GM12878 (cell line): ENCODE results near the gene YIPF5. TPM values are rescaled to one million over a fixed set of nuclear protein-coding genes. Genes with fewer than 3 reads are reported as not detected.

Experiments
- ATF7 ChIP-seq: fragments of 450-650 bp; IDR thresholded peaks from 2 replicates; pipeline ENCODE4 v1.6.1; 2016; ENCODE audit warnings: low read depth, mild to moderate bottlenecking
- CEBPB ChIP-seq, 2 experiments: fragments of 150-350 bp in 1 of 2; IDR thresholded peaks; 2 replicates each; pipeline ENCODE4 v1.6.1; 2012 to 2014; ENCODE audit warnings: low read depth in 2 of 2, low read length in 2 of 2, borderline replicate concordance in 1 of 2, inconsistent platforms in 1 of 2
- IRF4 ChIP-seq: IDR thresholded peaks from 2 replicates; pipeline ENCODE4 v1.6.1; 2011; ENCODE audit warnings: low read depth, low read length
- NBN ChIP-seq: fragments of 450-650 bp; IDR thresholded peaks from 2 replicates; pipeline ENCODE4 v1.6.1; 2016
- POLR2AphosphoS5 ChIP-seq: IDR thresholded peaks from 2 replicates; pipeline ENCODE4 v1.6.1; 2011; ENCODE audit warnings: mild to moderate bottlenecking, low read length, inconsistent platforms
- RAD21 ChIP-seq: IDR thresholded peaks from 2 replicates; pipeline ENCODE4 v1.6.1; 2011; ENCODE audit warnings: mild to moderate bottlenecking, low read depth, low read length, moderate library complexity; ENCODE audit not compliant: insufficient read depth
- RB1 ChIP-seq: fragments of 450-650 bp; formaldehyde crosslinking; IDR thresholded peaks from 2 replicates; pipeline ENCODE4 v1.6.1; 2017; ENCODE audit warnings: mild to moderate bottlenecking, borderline replicate concordance
- polyA plus RNA-seq, 11 experiments: library from polyadenylated mRNA; depleted of rRNA in 4 of 11; unstranded in 6 of 11; stranded (reverse) in 5 of 11; fragments of >200 nt; fragmentation: Nextera tagmentation in 4 of 11; fragmentation: Illumina TruSeq in 1 of 11; extraction: Ambion mirVana in 4 of 11; extraction: Trizol in 1 of 11; gene quantifications; 1 replicate in 1 of 11; 2 replicates in 10 of 11; pipeline versions ENCODE4 v1.2.1 to v1.2.3, GENCODE V29; 2011 to 2016; ENCODE audit warnings: inconsistent platforms in 2 of 11, missing spikeins in 2 of 11, low read depth in 1 of 11
- total RNA-seq, 4 experiments: library from RNA; depleted of rRNA in 3 of 4; stranded (reverse); fragments of >200 nt in 3 of 4; fragmentation: Illumina TruSeq in 1 of 4; extraction: Trizol in 1 of 4; gene quantifications; 2 replicates each; pipeline versions ENCODE4 v1.2.1 to v1.2.3, GENCODE V29; 2013 to 2021
- TF ChIP-seq, protein P1 (sequence below): fragments of 450-650 bp; IDR thresholded peaks from 2 replicates; pipeline ENCODE4 v1.6.1; 2017; ENCODE audit warnings: mild to moderate bottlenecking, moderate library complexity
- TF ChIP-seq, protein P2 (sequence below), 3 experiments: IDR thresholded peaks in 2 of 3; conservative IDR thresholded peaks in 1 of 3; 2 replicates each; pipeline ENCODE4 v1.5.1; 2011; ENCODE audit warnings: low read depth in 3 of 3, low read length in 3 of 3, mild to moderate bottlenecking in 3 of 3, control low read depth in 2 of 3, moderate library complexity in 2 of 3, inconsistent platforms in 1 of 3, mixed read lengths in 1 of 3; ENCODE audit not compliant: control insufficient read depth in 2 of 3, insufficient read depth in 1 of 3; ENCODE audit errors: extremely low read depth in 1 of 3
- TF ChIP-seq, protein P3 (sequence below): fragments of 450-650 bp; IDR thresholded peaks from 2 replicates; pipeline ENCODE4 v1.6.1; 2016; ENCODE audit warnings: mild to moderate bottlenecking

YIPF5 gene
- total and polyA plus RNA-seq, 10 of the 15 experiments (the other 5 are each of a cell fraction or from before 2014, with no cell fraction given): 19.5 to 50.4 (median 34.3) TPM

DNA sequence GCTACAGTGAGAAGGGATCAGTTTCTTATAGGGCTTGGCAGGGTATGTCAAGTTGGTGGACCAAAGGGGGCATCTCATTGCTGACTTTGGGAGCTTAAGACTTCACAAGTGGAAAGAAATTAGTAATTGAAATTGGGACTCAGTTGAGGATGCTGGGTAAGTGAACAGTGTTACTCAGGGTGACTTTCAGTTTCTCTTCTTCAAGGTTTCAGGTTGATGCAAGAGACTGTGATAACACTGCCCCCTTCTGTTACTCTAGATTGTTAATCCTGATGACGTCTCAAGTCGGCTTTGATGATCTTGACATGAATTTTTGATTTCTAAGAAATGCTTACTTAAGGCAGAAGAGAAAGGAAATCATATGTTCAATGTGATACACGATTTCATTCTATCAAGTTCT, 21.5 kb upstream of the YIPF5 start (continued):
- TF ChIP-seq, protein P1, sequence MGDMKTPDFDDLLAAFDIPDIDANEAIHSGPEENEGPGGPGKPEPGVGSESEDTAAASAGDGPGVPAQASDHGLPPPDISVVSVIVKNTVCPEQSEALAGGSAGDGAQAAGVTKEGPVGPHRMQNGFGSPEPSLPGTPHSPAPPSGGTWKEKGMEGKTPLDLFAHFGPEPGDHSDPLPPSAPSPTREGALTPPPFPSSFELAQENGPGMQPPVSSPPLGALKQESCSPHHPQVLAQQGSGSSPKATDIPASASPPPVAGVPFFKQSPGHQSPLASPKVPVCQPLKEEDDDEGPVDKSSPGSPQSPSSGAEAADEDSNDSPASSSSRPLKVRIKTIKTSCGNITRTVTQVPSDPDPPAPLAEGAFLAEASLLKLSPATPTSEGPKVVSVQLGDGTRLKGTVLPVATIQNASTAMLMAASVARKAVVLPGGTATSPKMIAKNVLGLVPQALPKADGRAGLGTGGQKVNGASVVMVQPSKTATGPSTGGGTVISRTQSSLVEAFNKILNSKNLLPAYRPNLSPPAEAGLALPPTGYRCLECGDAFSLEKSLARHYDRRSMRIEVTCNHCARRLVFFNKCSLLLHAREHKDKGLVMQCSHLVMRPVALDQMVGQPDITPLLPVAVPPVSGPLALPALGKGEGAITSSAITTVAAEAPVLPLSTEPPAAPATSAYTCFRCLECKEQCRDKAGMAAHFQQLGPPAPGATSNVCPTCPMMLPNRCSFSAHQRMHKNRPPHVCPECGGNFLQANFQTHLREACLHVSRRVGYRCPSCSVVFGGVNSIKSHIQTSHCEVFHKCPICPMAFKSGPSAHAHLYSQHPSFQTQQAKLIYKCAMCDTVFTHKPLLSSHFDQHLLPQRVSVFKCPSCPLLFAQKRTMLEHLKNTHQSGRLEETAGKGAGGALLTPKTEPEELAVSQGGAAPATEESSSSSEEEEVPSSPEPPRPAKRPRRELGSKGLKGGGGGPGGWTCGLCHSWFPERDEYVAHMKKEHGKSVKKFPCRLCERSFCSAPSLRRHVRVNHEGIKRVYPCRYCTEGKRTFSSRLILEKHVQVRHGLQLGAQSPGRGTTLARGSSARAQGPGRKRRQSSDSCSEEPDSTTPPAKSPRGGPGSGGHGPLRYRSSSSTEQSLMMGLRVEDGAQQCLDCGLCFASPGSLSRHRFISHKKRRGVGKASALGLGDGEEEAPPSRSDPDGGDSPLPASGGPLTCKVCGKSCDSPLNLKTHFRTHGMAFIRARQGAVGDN: no peak
- TF ChIP-seq NBN (0 out of 2 replicates have a peak, but pooled peaks have one; percentile 18), IRF4 (peak; percentile 81; the same call in 1 of the 2 replicates), RAD21 (peak; percentile 78), ATF7 (peak; percentile 84), RB1 (no peak; the same call in 1 of the 2 replicates), POLR2AphosphoS5 (no peak), CEBPB (IDR thresholded peaks at IDR 0.05; ENCODE audit: borderline replicate concordance in 1 of 2, low read depth in 2 of 2, low read length in 2 of 2) (peak in 1 of 2 experiments; percentile 35; a peak in 1 of 4 replicates)
- TF ChIP-seq, protein P2, sequence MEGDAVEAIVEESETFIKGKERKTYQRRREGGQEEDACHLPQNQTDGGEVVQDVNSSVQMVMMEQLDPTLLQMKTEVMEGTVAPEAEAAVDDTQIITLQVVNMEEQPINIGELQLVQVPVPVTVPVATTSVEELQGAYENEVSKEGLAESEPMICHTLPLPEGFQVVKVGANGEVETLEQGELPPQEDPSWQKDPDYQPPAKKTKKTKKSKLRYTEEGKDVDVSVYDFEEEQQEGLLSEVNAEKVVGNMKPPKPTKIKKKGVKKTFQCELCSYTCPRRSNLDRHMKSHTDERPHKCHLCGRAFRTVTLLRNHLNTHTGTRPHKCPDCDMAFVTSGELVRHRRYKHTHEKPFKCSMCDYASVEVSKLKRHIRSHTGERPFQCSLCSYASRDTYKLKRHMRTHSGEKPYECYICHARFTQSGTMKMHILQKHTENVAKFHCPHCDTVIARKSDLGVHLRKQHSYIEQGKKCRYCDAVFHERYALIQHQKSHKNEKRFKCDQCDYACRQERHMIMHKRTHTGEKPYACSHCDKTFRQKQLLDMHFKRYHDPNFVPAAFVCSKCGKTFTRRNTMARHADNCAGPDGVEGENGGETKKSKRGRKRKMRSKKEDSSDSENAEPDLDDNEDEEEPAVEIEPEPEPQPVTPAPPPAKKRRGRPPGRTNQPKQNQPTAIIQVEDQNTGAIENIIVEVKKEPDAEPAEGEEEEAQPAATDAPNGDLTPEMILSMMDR (IDR thresholded peaks at IDR 0.05 in 2 of 3, conservative IDR thresholded peaks at IDR 0.05 in 1 of 3; ENCODE audit: control insufficient read depth in 2 of 3, extremely low read depth in 1 of 3, insufficient read depth in 1 of 3, low read depth in 3 of 3, low read length in 3 of 3): peak; percentile 52 to 73 (median 69); a peak in 5 of 6 replicates
- TF ChIP-seq, protein P3, sequence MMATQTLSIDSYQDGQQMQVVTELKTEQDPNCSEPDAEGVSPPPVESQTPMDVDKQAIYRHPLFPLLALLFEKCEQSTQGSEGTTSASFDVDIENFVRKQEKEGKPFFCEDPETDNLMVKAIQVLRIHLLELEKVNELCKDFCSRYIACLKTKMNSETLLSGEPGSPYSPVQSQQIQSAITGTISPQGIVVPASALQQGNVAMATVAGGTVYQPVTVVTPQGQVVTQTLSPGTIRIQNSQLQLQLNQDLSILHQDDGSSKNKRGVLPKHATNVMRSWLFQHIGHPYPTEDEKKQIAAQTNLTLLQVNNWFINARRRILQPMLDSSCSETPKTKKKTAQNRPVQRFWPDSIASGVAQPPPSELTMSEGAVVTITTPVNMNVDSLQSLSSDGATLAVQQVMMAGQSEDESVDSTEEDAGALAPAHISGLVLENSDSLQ: peak; percentile 56; the same call in 1 of the 2 replicates
